ENCODE data around the gene NDUFS5.
"Not testable (repeated sequence)": the region's sequence is repeated elsewhere in the genome, so short reads cannot be mapped to it uniquely, and the experiment has no call there.

The NDUFS5 gene

DNA sequence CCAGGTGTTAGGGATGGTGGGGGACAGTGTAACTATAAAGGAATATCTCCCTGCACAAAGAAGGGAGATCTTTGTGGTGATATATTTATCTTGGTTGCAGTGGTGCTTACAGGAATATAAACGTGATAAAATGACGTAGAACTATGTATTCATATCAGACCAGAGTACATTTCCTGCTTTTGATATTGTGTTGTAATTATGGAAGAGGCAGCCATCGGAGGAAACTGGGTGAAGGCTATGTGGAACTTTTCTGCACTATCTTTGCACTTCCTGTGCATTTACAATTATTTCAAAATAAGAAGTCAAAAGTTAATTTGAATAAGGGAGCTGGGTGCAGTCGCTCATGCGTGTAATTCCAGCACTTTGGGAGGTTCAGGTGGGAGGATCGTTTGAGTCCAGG, 37.6 kb downstream of the NDUFS5 start:
- no peak for DNase-seq (ENCODE audit: low read depth, low spot score)

DNA sequence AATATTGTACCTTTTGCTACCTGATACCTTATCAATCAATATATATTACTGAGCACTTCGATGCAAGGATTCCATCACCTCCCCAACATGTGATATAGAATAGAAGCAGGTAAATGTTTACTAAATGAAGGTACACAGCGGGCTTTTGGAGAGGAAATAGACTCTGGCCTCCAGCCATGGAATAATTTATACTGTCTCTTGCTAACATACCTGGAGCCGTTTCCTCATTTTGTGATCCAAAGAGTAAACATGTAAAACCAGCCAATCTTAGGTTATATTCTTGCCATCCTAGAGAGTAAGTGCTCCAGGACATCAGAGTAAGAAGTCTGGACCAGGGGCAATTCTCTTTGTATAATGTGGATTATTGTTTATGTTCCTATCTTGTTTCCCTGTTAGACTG, 39.4 kb downstream of the NDUFS5 start:
- DNase-seq (ENCODE audit: low read depth, low spot score) = no peak

DNA sequence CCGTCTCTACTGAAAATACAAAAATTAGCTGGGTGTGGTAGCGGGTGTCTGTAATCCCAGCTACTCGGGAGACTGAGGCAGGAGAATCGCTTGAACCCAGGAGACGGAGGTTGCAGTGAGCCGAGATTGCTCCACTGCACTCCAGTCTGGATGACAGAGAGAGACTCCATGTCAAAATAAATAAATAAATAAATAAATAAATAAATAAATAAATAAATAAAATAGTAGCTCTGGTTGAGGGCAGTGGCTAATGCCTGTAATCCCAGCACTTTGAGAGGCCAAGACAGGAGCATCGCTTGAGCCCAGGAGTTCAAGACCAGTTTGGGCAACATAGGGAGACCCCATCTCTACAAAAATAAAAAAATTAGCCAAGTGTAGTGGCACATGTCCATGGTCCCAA, 42.1 kb downstream of the NDUFS5 start:
- not testable (repeated sequence) for DNase-seq (ENCODE audit: low read depth, low spot score)

DNA sequence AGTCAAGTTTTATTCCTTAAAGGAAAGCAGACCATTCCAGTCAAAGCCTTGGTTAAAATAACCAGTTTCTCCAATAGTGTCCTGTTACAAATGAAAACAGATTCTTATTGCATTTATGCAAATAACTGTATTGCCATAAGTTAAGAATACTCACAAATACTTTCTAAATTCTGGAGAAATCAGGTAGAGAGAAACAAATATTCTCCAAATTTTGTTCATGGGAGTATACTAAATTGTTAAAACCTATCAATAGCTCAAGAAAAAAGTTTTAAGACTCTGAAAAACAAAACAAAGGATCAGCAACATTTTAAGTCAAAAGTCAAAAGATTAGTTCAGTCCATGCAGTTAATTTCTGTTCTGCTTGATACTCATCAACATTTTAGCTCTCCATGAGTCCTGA, 45.4 kb downstream of the NDUFS5 start:
- not testable (repeated sequence) for DNase-seq (ENCODE audit: low read depth, low spot score)

DNA sequence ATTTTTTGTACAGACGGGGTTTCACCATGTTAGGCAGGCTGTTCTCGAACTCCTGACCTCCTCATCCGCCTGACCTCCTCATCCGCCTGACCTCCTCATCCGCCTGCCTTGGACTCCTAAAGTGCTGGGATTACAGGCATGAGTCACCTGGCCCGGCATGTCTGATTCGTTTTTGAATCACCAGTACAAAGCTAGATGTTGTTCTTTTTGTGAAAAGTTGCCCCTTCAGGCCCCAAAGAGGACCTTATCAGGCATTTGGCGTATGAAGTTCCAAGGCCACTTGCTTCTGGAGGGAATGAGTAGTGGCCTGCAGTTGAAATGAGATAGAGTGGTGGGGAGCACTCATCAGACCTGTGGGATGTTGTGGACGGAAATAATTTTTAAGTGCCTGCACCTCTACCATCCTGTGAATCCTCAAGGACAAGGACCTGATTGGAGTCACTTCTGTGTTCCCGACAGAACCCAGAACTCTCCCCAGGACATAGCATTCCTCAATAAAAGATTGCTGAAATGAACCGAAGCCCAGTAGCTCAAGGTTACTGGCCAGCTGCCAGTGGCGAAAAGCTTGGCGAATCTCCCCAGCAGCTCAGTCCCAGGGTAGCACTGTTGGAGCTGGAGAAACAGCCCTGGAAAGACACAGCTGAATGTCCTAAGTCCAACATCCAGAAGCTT, 50.1 kb downstream of the NDUFS5 start:
- DNase-seq (ENCODE audit: low read depth, low spot score) = no peak

DNA sequence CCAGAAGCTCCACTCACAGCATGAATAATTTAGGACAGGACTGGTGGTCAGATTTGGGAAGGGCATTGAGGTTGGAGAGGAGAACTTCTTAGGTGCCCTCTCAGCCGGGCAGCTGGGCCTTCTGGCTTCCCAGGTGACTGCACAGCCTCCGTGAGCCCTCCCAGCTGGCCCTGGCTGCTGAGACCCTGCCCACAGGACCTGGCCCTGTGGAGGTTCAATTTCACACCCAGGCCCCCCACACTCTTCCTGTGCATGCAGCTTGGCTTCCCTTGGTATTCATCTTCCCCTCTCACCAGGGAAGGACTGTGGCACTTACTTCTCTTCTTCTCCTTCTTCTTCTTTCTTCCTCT, 50.6 kb downstream of the NDUFS5 start:
- no peak for DNase-seq (ENCODE audit: low read depth, low spot score)

DNA sequence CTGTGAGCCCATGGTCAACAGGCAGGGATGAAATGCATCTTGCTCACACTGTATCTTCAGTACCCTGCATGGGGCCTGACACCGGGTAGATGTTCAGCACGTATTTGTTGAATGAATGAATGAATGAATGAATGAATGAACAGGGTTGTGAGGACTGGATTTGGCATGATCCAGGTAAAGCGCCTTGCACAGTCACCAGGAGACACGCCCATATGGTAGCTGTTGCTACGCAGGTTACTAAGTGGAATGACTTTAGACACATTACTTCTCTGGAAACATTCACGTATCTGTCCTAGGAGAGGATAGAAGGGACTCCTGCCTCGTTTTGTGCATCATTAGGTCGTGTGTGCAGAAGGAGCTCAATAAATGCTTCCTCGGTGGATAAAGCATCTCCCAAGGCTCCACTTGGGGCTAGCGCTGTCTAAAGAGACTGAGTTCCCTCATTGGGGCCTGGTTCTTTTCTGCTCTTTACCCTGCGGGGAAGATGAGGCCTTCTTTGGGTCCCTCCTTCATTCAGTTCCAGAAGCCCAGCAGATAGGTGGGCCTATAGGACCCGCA, 54.2 kb downstream of the NDUFS5 start:
- DNase-seq (ENCODE audit: low read depth, low spot score) = no peak

DNA sequence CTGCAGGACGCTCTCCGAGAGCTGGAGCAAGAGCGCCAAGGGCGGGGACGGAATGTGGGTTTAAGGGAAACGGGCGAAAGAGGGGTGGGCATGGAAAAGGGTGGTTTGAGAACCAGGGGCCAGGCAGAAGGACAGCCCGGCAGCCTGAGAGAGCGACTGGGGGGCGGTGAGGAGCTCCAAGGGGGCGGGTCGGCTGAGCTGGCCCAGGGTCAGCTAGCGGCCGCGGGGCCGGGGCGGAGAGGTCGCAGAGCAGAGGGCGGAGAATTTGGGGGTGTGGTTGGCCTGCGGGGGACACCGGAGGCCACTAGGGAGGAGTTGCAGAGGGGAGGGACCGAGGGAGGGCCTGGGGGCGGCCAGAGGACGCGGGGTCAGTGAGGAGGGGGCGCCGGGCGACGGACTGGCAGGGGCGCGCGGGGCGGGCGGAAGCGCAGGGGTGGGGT, 54.7 kb downstream of the NDUFS5 start:
- no peak for DNase-seq (ENCODE audit: low read depth, low spot score)

DNA sequence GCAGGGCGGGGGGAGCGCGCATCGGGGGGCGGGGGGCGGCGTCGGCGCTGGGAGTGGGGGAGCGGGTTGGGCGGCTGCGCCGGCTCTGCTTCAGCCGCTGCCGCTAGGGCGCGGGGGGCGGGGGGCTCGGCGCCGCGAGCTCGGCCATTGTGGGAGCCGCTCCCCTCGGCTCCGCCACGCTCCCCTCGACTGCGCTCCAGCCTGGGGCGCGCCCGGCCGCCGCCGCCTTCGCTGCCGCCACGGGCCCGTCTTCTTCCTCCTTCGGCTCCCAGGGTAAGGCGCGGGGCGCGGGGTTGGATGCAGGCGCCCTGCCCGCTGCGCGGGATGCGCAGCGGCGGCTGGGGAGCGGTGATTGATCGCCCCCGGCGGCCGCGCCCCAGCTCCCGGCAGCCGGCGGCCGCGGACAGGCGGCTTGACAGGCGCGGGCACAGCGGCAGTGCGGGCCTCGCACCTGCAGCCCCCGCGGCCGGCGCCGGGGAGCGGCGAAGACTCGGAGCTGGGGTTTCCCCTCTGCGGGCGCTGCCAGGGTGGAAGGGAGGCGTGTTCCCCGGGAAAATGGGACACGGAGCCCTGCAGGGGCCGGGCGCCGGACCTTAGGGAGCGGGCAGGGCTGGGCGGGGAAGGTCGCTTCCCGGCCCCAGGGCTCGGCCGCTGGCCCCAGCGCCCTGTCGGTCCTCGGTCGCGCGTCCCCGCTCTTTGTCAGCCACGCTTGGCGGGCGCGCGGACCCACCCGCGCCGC, 55.3 kb downstream of the NDUFS5 start:
- DNase-seq (ENCODE audit: low read depth, low spot score) = no peak

DNA sequence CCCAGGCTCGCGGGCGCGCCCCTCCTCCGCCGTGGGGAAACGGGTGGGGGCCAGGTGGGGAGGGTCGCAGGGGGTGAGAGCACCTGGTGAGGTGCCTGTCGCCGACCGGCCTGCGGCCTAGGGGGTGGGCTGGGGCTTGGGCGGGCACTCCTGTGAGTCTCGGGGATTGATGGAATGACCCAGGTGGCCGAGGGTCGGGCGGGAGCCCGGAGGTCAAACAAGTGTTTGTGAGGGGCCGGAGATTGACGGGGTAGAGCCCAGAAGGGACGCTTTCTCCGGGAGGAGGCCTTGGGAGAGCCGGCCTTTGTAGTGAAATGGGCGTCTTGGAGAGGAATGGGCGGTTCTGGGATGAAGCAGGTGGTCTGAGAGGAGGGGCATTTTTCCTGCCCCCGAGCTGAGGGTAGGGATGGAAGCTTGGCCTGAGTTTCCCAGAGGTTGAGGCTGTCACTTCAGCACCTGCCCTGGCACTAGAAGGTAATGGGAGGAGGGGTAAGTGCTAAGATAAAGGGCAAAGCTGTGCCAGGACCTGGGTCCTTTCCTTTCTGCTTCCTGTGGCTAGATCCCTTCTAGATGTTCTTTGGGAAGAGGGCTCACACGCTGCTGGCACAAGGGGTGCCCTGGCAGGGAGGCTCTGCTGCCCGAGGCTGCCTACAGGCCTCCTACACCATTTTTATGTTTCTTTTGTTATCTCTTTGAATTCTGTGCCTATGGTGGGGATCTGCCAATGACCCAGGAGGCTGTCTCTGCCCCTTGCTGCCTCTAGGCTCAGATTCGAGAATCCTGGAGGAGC, 56.1 kb downstream of the NDUFS5 start:
- no peak for DNase-seq (ENCODE audit: low read depth, low spot score)

DNA sequence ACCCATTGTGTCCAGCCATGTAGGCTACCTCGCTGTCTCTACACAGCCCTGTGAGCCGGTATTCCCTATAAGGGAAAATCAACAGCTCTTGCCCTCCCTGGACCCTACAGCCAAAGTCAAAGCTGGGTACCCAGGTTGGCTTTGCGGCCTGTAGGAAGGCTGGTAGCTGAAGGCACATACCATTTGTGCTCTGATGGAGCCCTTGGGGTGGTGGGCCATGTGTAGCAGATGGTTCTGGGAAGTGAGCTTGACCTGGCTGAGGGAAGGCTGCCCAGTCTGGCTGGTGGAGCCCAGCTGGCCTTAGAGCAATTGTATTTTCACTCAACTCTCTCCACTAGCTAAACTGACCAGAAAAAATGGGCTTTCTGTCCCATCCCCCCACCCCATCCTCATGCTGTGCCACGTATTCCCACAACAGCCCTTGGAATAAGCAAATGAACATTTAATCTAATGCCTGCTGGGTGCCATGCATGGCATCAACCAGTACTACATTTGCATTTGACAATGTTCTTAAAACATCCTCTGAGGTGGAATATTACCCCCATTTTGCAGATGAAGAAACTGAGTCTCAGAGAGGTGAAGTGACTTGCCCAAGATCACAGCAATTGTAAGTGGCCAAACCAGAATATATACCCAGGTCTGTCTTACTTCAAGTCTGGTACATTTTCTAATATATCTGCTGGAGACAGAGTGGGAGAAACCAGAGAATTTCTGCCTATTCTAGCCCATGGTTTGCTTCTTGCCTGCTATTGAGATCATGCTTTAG, 56.8 kb downstream of the NDUFS5 start:
- no peak for DNase-seq (ENCODE audit: low read depth, low spot score)

DNA sequence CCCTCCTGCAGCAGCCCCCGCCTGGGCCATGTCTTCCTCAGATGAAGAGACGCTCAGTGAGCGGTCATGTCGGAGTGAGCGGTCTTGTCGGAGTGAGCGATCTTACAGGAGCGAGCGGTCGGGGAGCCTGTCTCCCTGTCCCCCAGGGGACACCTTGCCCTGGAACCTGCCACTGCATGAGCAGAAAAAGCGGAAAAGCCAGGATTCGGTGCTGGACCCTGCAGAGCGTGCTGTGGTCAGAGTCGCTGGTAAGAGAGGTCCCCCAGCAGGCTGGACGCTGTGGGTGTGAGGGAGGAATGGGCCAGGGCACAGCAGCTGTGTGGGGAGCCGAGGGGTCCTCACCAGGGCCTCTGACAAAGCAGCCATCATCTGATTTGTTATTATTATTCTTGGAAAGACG, 58.0 kb downstream of the NDUFS5 start:
- no peak for DNase-seq (ENCODE audit: low read depth, low spot score)
